Fibroblast of lung (primary cell): Measurements from ENCODE around the gene KIAA0040. TPM values are rescaled to one million over a fixed set of nuclear protein-coding genes. Genes with fewer than 3 reads are reported as not detected.

Experiments
- DNase-seq, 2 donors: peaks; one replicate each; pipeline versions ENCODE4 v3.0.0 to v3.0.0-alpha.2; 2010; ENCODE audit warnings: low read depth in 2 of 2
- H2AFZ ChIP-seq: 2 replicates; pipeline ENCODE4 v1.5.1; 2012; ENCODE audit warnings: low read length, control low read depth, inconsistent platforms
- H3K27ac ChIP-seq: 2 replicates; pipeline ENCODE4 v1.5.1; 2011; ENCODE audit warnings: low read length, control low read depth; ENCODE audit not compliant: insufficient read depth
- H3K27me3 ChIP-seq: 2 replicates; pipeline ENCODE4 v1.5.1; 2011; ENCODE audit warnings: mild to moderate bottlenecking, low read length; ENCODE audit not compliant: control insufficient read depth, insufficient read depth
- H3K36me3 ChIP-seq: 2 replicates; pipeline ENCODE4 v1.5.1; 2011; ENCODE audit warnings: low read length; ENCODE audit not compliant: control insufficient read depth, insufficient read depth
- H3K4me1 ChIP-seq: 2 replicates; pipeline ENCODE4 v1.5.1; 2011; ENCODE audit warnings: low read length; ENCODE audit not compliant: control insufficient read depth, insufficient read depth; ENCODE audit errors: extremely low read depth
- H3K4me2 ChIP-seq: 2 replicates; pipeline ENCODE4 v1.5.1; 2011; ENCODE audit warnings: low read length, control low read depth; ENCODE audit not compliant: insufficient read depth; ENCODE audit errors: extremely low read depth
- H3K4me3 ChIP-seq, 4 experiments: fragments of 200-600 bp in 1 of 4; sonication (generic) in 1 of 4; replicated peaks in 1 of 4; 2 replicates each; pipeline ENCODE4 v1.5.1; 2011 to 2016; ENCODE audit warnings: low read length in 4 of 4, low read depth in 3 of 4, mild to moderate bottlenecking in 3 of 4, control low read depth in 2 of 4, inconsistent platforms in 1 of 4, mixed read lengths in 1 of 4; ENCODE audit not compliant: insufficient read depth in 1 of 4; ENCODE audit errors: control extremely low read depth in 1 of 4
- H3K79me2 ChIP-seq: 2 replicates; pipeline ENCODE4 v1.5.1; 2012; ENCODE audit warnings: mild to moderate bottlenecking, low read length, inconsistent platforms; ENCODE audit not compliant: control insufficient read depth, insufficient read depth
- H3K9ac ChIP-seq: 2 replicates; pipeline ENCODE4 v1.5.1; 2011; ENCODE audit warnings: mild to moderate bottlenecking, low read length, control low read depth; ENCODE audit not compliant: insufficient read depth
- H3K9me3 ChIP-seq: 2 replicates; pipeline ENCODE4 v1.5.1; 2012; ENCODE audit warnings: low read depth, low read length; ENCODE audit not compliant: control insufficient read depth, insufficient read depth
- H4K20me1 ChIP-seq: 2 replicates; pipeline ENCODE4 v1.5.1; 2011; ENCODE audit warnings: low read length; ENCODE audit not compliant: control insufficient read depth, insufficient read depth; ENCODE audit errors: extremely low read depth
- EZH2 ChIP-seq: IDR thresholded peaks from 2 replicates; pipeline ENCODE4 v1.5.1; 2012; ENCODE audit warnings: low read length, control low read depth, mild to moderate bottlenecking; ENCODE audit errors: missing control alignments
- polyA plus RNA-seq, 2 donors: library from polyadenylated mRNA; depleted of rRNA in 1 of 2; stranded (reverse) in 1 of 2; unstranded in 1 of 2; fragments of >200 nt; gene quantifications; 2 replicates each; pipeline ENCODE4 v1.2.1, GENCODE V29; 2011 to 2012; ENCODE audit warnings: missing spikeins in 1 of 2
- total RNA-seq: library from RNA; depleted of rRNA; stranded (reverse); fragments of >200 nt; gene quantifications from 2 replicates; pipeline ENCODE4 v1.2.1, GENCODE V29; 2014
- TF ChIP-seq, protein P1 (sequence below), 2 donors: IDR thresholded peaks in 1 of 2; conservative IDR thresholded peaks in 1 of 2; 1 replicate in 1 of 2; 2 replicates in 1 of 2; pipeline ENCODE4 v1.5.1; 2011 to 2012; ENCODE audit warnings: low read length in 2 of 2, control low read depth in 1 of 2, inconsistent platforms in 1 of 2, low read depth in 1 of 2, mild to moderate bottlenecking in 1 of 2

The KIAA0040 gene
- total and polyA plus RNA-seq, 2 donors (not counting 1 experiment from before 2014, with no cell fraction given): 0.17 to 24.7 TPM

DNA sequence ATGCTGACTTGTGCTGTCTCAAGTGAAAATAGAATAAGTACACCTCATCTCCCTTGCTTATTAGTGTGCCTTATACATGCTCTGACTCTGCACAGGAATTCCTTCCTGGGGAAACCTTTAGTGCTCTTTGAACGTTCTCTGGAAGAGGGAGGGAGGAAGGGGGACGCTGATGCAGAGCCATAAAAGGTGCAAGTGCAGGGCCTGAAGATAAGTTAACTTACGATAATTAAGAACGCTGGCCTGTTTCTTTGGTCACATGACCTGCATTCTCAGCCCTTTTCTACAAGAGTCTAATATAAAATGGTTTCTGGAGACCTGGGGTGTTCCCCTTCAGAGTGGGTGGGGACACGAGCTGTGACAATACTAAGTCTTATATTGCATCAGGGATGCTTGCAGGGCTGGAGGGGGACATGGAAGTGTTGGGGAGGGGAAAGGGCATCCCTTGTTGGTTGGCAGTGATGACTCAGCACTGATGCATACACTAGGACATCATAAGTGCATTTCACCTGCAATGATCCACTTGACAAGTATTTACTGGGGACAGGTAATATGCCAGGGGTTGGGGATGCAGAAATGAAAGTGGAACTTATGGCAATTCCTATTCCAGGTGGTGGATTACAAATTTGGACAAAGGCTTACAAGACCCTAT, 26.3 kb upstream of the KIAA0040 start:
- TF ChIP-seq, protein P1, sequence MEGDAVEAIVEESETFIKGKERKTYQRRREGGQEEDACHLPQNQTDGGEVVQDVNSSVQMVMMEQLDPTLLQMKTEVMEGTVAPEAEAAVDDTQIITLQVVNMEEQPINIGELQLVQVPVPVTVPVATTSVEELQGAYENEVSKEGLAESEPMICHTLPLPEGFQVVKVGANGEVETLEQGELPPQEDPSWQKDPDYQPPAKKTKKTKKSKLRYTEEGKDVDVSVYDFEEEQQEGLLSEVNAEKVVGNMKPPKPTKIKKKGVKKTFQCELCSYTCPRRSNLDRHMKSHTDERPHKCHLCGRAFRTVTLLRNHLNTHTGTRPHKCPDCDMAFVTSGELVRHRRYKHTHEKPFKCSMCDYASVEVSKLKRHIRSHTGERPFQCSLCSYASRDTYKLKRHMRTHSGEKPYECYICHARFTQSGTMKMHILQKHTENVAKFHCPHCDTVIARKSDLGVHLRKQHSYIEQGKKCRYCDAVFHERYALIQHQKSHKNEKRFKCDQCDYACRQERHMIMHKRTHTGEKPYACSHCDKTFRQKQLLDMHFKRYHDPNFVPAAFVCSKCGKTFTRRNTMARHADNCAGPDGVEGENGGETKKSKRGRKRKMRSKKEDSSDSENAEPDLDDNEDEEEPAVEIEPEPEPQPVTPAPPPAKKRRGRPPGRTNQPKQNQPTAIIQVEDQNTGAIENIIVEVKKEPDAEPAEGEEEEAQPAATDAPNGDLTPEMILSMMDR (conservative IDR thresholded peaks at IDR 0.05 in 1 of 2, IDR thresholded peaks at IDR 0.05 in 1 of 2; ENCODE audit: low read depth in 1 of 2, low read length in 2 of 2): no peak
- TF ChIP-seq EZH2: no peak
- Histone ChIP-seq H4K20me1 (no peaks in the 10 kb centered on the region), H3K36me3 (no peaks in the 10 kb centered on the region), H3K27ac (no peak overlapping the region), H3K9ac (no peak overlapping the region), H3K4me1 (peaks cover 2% of the 10 kb centered on the region), H3K27me3 (no peaks in the 10 kb centered on the region), H3K79me2 (no peaks in the 10 kb centered on the region), H3K4me2 (no peak overlapping the region), H2AFZ (no peak overlapping the region), H3K4me3 (no peak overlapping the region), H3K9me3 (no peaks in the 10 kb centered on the region)
- no peak for DNase-seq

DNA sequence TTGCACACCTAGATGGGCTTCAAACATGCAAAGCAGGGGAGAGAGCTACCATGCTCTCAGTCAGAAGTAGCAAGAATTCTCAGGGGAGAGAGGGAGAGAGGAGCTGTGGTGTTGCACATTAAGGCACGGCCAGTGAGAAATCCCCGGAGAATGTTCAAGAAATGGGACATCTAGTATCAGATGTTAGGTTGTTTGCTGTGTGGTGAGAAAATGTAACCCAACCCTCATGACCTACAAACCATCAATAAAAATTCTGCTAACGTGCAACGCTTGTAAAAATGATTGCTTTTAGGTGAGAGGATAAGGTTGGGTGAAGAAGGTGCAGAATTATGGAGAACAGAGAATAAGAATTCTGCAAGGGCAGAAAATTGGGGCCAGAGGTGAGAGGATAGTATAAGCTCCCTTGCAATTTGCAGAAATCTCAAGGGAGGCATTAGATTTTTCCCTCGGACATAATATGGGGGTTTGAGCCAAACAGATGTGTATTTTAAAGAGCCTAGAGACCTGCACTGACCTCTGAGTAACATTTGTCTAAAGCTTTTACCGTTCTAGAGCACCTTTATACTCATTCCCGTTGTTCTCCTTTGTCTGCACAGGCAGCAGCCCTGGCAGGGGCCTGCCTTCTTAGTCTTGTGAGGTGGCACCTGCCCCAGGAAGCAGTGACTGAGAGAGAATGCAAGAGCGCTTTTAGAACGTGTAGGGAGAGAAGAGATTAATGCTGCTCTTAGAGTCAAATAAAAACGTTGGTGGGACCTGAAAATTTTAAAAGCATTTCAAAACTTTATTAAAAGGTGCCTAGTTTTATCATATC, 25.4 kb upstream of the KIAA0040 start:
- Histone ChIP-seq H3K79me2 (no peaks in the 10 kb centered on the region), H3K4me3 (no peak overlapping the region), H3K4me2 (no peak overlapping the region), H2AFZ (no peak overlapping the region), H4K20me1 (no peaks in the 10 kb centered on the region), H3K36me3 (no peaks in the 10 kb centered on the region), H3K9ac (no peak overlapping the region), H3K27ac (no peak overlapping the region), H3K4me1 (peaks cover 2% of the 10 kb centered on the region), H3K9me3 (no peaks in the 10 kb centered on the region), H3K27me3 (no peaks in the 10 kb centered on the region)
- no peak for DNase-seq
- TF ChIP-seq EZH2: no peak
- TF ChIP-seq, protein P1 (conservative IDR thresholded peaks at IDR 0.05 in 1 of 2, IDR thresholded peaks at IDR 0.05 in 1 of 2; ENCODE audit: low read depth in 1 of 2, low read length in 2 of 2): no peak

DNA sequence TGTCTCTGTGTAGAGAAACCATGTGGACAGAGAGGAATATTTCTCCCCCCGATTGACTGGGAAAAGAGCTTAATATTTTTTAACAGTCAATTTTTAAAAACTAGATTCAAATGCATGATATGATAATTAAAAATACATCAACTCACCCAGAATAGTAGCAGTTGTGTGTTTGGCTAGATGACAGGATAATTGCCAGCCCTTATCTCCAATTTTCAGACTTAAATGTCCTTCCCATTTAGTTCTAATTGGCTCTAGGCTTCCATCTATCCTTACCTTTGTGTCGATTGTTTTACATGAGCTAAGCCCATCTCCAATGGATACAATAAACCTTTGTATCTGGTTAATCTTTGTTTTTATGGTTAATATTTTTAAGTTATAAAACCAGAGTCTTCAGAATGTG, 23.9 kb upstream of the KIAA0040 start:
- Histone ChIP-seq H4K20me1 (no peaks in the 10 kb centered on the region), H3K27ac (no peak overlapping the region), H3K36me3 (no peaks in the 10 kb centered on the region), H2AFZ (no peak overlapping the region), H3K79me2 (no peaks in the 10 kb centered on the region), H3K9ac (no peak overlapping the region), H3K9me3 (no peaks in the 10 kb centered on the region), H3K27me3 (no peaks in the 10 kb centered on the region), H3K4me3 (no peak overlapping the region), H3K4me1 (no peaks in the 10 kb centered on the region), H3K4me2 (no peak overlapping the region)
- no peak for TF ChIP-seq EZH2
- TF ChIP-seq, protein P1 (conservative IDR thresholded peaks at IDR 0.05 in 1 of 2, IDR thresholded peaks at IDR 0.05 in 1 of 2; ENCODE audit: low read depth in 1 of 2, low read length in 2 of 2): no peak
- DNase-seq: no peak
